Chondrocyte (in vitro differentiated cells): ENCODE data around the gene SAFB. TPM values are rescaled to one million over a fixed set of nuclear protein-coding genes. Genes with fewer than 3 reads are reported as not detected.

Experiments
- DNase-seq: peaks from one replicate; pipeline ENCODE4 v3.0.0; 2021; ENCODE audit warnings: mixed read lengths, low spot score
- H3K27ac Mint-ChIP-seq: one replicate; pipeline ENCODE4 v1.8.0; 2021; ENCODE audit warnings: mild to moderate bottlenecking, moderate library complexity, mixed read lengths; ENCODE audit not compliant: unreplicated experiment
- H3K27me3 Mint-ChIP-seq: 2 replicates; pipeline ENCODE4 v1.8.0; 2021; ENCODE audit warnings: low read depth, mixed read lengths
- H3K36me3 Mint-ChIP-seq: 2 replicates; pipeline ENCODE4 v1.8.0; 2021; ENCODE audit warnings: low read depth, mixed read lengths
- H3K4me1 Mint-ChIP-seq: 2 replicates; pipeline ENCODE4 v1.8.0; 2021; ENCODE audit warnings: low read depth, mild to moderate bottlenecking, mixed read lengths
- H3K4me3 Mint-ChIP-seq: one replicate; pipeline ENCODE4 v1.8.0; 2021; ENCODE audit warnings: mild to moderate bottlenecking, moderate library complexity, mixed read lengths; ENCODE audit not compliant: unreplicated experiment
- H3K9me3 Mint-ChIP-seq: 2 replicates; pipeline ENCODE4 v1.8.0; 2021; ENCODE audit warnings: low read depth, mixed read lengths
- total RNA-seq: library from RNA; stranded (reverse); gene quantifications from 3 replicates; pipeline ENCODE4 v1.2.1, GENCODE V29; 2021
- TF ChIP-seq, protein P1 (sequence below): fragments of 200-600 bp; sonication (generic); IDR thresholded peaks from 2 replicates; pipeline ENCODE4 v1.5.0; 2021; ENCODE audit warnings: antibody characterized with exemption, mild to moderate bottlenecking, moderate library complexity

Gene SAFB
- total RNA-seq, 1 donor from 2014 or later = 58.3 TPM

GRCh38 chr19:5641171-5641570 lies 18.3 kb downstream of the SAFB start:
- H3K36me3 Mint-ChIP-seq = peaks cover 17% of the 10 kb centered on the region
- peaks cover 13% of the 10 kb centered on the region for H3K4me1 Mint-ChIP-seq
- H3K27me3 Mint-ChIP-seq = no peaks in the 10 kb centered on the region
- TF ChIP-seq, protein P1, sequence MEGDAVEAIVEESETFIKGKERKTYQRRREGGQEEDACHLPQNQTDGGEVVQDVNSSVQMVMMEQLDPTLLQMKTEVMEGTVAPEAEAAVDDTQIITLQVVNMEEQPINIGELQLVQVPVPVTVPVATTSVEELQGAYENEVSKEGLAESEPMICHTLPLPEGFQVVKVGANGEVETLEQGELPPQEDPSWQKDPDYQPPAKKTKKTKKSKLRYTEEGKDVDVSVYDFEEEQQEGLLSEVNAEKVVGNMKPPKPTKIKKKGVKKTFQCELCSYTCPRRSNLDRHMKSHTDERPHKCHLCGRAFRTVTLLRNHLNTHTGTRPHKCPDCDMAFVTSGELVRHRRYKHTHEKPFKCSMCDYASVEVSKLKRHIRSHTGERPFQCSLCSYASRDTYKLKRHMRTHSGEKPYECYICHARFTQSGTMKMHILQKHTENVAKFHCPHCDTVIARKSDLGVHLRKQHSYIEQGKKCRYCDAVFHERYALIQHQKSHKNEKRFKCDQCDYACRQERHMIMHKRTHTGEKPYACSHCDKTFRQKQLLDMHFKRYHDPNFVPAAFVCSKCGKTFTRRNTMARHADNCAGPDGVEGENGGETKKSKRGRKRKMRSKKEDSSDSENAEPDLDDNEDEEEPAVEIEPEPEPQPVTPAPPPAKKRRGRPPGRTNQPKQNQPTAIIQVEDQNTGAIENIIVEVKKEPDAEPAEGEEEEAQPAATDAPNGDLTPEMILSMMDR = no peak
- H3K4me3 Mint-ChIP-seq = no peak overlapping the region
- no peak for DNase-seq
- no peaks in the 10 kb centered on the region for H3K9me3 Mint-ChIP-seq
- no peak overlapping the region for H3K27ac Mint-ChIP-seq

DNA sequence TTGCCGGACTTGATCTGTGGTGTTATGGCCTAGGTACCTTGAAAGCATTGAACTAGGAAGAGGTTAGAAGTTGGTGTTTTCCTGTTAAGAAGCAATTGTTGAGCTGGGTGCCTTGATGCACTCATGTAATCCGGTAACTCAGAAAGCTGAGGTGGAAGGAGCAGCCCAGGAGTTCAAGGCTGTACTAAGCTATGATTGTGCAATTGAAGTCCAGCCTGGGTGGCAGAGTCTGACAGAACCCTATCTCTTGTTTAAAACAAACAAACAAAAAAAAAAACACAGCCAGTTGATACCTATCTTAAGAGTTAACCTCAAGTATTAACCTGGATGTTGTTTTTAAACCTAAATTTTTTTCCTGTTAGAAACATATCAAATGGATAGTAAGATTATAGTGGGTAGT lies 19.3 kb downstream of the SAFB start:
- no peaks in the 10 kb centered on the region for H3K9me3 Mint-ChIP-seq
- TF ChIP-seq, protein P1 = no peak
- peaks cover 13% of the 10 kb centered on the region for H3K4me1 Mint-ChIP-seq
- no peak for DNase-seq
- no peak overlapping the region for H3K4me3 Mint-ChIP-seq
- peaks cover 24% of the 10 kb centered on the region for H3K36me3 Mint-ChIP-seq
- no peaks in the 10 kb centered on the region for H3K27me3 Mint-ChIP-seq
- H3K27ac Mint-ChIP-seq = no peak overlapping the region

DNA sequence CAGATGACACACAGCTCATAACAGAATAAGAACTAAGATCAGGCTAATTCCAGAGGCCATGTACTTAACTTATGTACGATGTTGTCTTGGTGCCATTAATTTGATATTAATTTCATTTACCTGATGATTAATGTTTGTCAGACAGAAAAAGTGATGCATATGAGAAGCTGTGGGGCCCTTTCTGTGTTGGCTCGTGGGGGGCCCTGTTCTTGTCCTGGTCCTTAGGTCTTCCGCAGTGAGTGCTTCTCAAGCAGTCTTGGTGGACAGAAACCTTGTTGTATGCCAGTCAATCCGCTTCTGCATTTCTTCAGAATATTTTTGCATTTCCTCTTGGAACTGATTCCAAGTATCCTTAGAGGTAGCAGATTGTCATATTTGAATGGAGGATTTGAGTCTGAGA lies 20.2 kb downstream of the SAFB start:
- peaks cover 6% of the 10 kb centered on the region for H3K4me1 Mint-ChIP-seq
- peaks cover 27% of the 10 kb centered on the region for H3K36me3 Mint-ChIP-seq
- TF ChIP-seq, protein P1 = no peak
- no peaks in the 10 kb centered on the region for H3K27me3 Mint-ChIP-seq
- H3K9me3 Mint-ChIP-seq = no peaks in the 10 kb centered on the region
- no peak overlapping the region for H3K4me3 Mint-ChIP-seq
- DNase-seq = no peak
- H3K27ac Mint-ChIP-seq = no peak overlapping the region

DNA sequence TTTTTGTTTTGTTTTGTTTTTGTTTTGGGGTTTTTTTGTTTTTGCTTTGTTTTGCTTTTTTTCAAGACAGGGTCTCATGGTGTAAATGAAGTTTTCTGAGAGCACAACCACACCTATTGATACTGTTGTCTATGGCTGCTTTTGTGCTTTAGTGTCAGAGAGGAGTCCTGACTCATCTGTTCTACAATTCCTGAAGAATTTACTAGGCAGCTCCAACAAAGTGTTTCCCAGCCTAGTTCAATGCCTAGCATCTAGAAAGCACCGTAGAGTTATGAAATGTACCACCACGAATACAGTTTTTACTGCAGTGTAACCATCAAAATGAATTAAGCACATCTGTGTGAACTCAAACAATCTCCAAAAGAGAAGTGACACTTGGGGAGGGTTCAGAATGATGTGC lies 21.2 kb downstream of the SAFB start:
- no peak for DNase-seq
- Mint-ChIP-seq H3K27ac (peak overlapping the region; percentile 59), H3K4me1 (peaks cover 6% of the 10 kb centered on the region), H3K36me3 (peaks cover 31% of the 10 kb centered on the region), H3K27me3 (no peaks in the 10 kb centered on the region), H3K4me3 (no peak overlapping the region), H3K9me3 (no peaks in the 10 kb centered on the region)
- TF ChIP-seq, protein P1 = no peak

GRCh38 chr19:5645409-5645808 lies 22.5 kb downstream of the SAFB start:
- TF ChIP-seq, protein P1 = no peak
- Mint-ChIP-seq H3K27ac (no peak overlapping the region), H3K27me3 (no peaks in the 10 kb centered on the region), H3K4me1 (peaks cover 6% of the 10 kb centered on the region), H3K36me3 (peaks cover 39% of the 10 kb centered on the region), H3K4me3 (no peak overlapping the region), H3K9me3 (no peaks in the 10 kb centered on the region)
- no peak for DNase-seq
